HG03558 (cell line): Measurements from ENCODE around the gene TRPV3.
"Not testable (repeated sequence)": the region's sequence is repeated elsewhere in the genome, so short reads cannot be mapped to it uniquely, and the experiment has no call there.

Experiments used
- ATAC-seq: cut with Tn5 transposase; IDR thresholded peaks from one replicate; pipeline ENCODE4 v1.9.1; 2021; ENCODE audit warnings: moderate number of reproducible peaks; ENCODE audit not compliant: unreplicated experiment; ENCODE audit errors: extremely low read depth

The TRPV3 gene

GRCh38 chr17:3497101-3497500 is 60.5 kb downstream of the TRPV3 start:
- ATAC-seq, result no peak

- ATAC-seq, result no peak
Observed at GRCh38 chr17:3485481-3486068, 72.0 kb downstream of the TRPV3 start.

- ATAC-seq, result no peak
Observed at GRCh38 chr17:3482852-3483251, 74.8 kb downstream of the TRPV3 start.

GRCh38 chr17:3479988-3480387 is 77.6 kb downstream of the TRPV3 start:
- no peak for ATAC-seq

- ATAC-seq, result no peak
Observed at GRCh38 chr17:3475812-3476610, 81.6 kb downstream of the TRPV3 start, which contains the start of gene ASPA. Gene ASPA (plus strand): TSS chr17:3475997. CDS start chr17:3476160, 163 bp downstream.

GRCh38 chr17:3475251-3475685 is 82.3 kb downstream of the TRPV3 start:
- ATAC-seq, result no peak

- ATAC-seq, result no peak
Observed at GRCh38 chr17:3474212-3474611, 83.4 kb downstream of the TRPV3 start.

- ATAC-seq, result no peak
Observed at GRCh38 chr17:3472137-3472536, 85.5 kb downstream of the TRPV3 start.

GRCh38 chr17:3471599-3471998 is 86.0 kb downstream of the TRPV3 start, which contains the start of gene SPATA22:
Gene SPATA22 (minus strand): TSS chr17:3471819. CDS start chr17:3469325, 2,494 bp downstream.
- no peak for ATAC-seq

GRCh38 chr17:3469529-3469928 is 88.1 kb downstream of the TRPV3 start:
- no peak for ATAC-seq

- ATAC-seq, result not testable (repeated sequence)
Observed at GRCh38 chr17:3466355-3466754, 91.3 kb downstream of the TRPV3 start.
